SK-N-SH (cell line): ENCODE results near the gene GPX6. TPM values are rescaled to one million over a fixed set of nuclear protein-coding genes. Genes with fewer than 3 reads are reported as not detected.

Experiments
- CTCF ChIA-PET: fragments of 300-600, 350-600 bp; formaldehyde crosslinking; extraction: SDS; loops from one replicate; lab custom pipeline; 2021; lab: Yijun Ruan, JAX
- POLR2A ChIA-PET: fragments of 350-600 bp; sonication (Branson Sonifier 250); formaldehyde crosslinking; extraction: SDS; loops from one replicate; lab custom pipeline; 2020; ENCODE audit warnings: antibody characterized with exemption, inconsistent platforms; lab: Yijun Ruan, JAX
- DNase-seq: peaks from one replicate; pipeline ENCODE4 v3.0.0; 2012
- H2AFZ ChIP-seq: fragments of 200-600 bp; sonication (generic); 2 replicates; pipeline ENCODE4 v1.8.1; 2016; ENCODE audit warnings: antibody characterized with exemption, mild to moderate bottlenecking, low read depth
- H3F3A ChIP-seq: fragments of 200-600 bp; sonication (generic); replicated peaks from 2 replicates; pipeline ENCODE3; 2016; ENCODE audit warnings: antibody characterized with exemption, mild to moderate bottlenecking; ENCODE audit not compliant: insufficient read depth
- H3K27ac ChIP-seq, 2 experiments: fragments of 200-500 bp in 1 of 2; fragments of 200-600 bp in 1 of 2; sonication (Bioruptor generic) in 1 of 2; sonication (generic), shearing (Covaris generic) in 1 of 2; 2 replicates each; pipeline versions ENCODE4 v1.5.1 to v1.6.1; 2014 to 2016; ENCODE audit warnings: low read depth in 2 of 2, inconsistent platforms in 1 of 2, low read length in 1 of 2, mild to moderate bottlenecking in 1 of 2, mixed read lengths in 1 of 2
- H3K27me3 ChIP-seq: fragments of 200-600 bp; sonication (generic), shearing (Covaris generic); 2 replicates; pipeline ENCODE4 v1.6.1; 2016; ENCODE audit warnings: mixed run types; ENCODE audit not compliant: insufficient read depth
- H3K36me3 ChIP-seq, 2 experiments: fragments of 200-500 bp in 1 of 2; fragments of 200-600 bp in 1 of 2; sonication (Bioruptor generic) in 1 of 2; sonication (generic) in 1 of 2; replicated peaks in 1 of 2; 2 replicates each; pipeline versions ENCODE3 to v1.5.1; 2014 to 2016; ENCODE audit warnings: low read length in 1 of 2, mild to moderate bottlenecking in 1 of 2; ENCODE audit not compliant: insufficient read depth in 2 of 2, control insufficient read depth in 1 of 2
- H3K4me1 ChIP-seq, 2 experiments: fragments of 200-500 bp in 1 of 2; fragments of 200-600 bp in 1 of 2; sonication (Bioruptor generic) in 1 of 2; sonication (generic), shearing (Covaris generic) in 1 of 2; 2 replicates each; pipeline versions ENCODE4 v1.5.1 to v1.6.1; 2014 to 2016; ENCODE audit warnings: low read depth in 1 of 2, low read length in 1 of 2, mixed run types in 1 of 2; ENCODE audit not compliant: insufficient read depth in 2 of 2, control insufficient read depth in 1 of 2
- H3K4me2 ChIP-seq: fragments of 200-600 bp; sonication (generic), shearing (Covaris generic); 2 replicates; pipeline ENCODE4 v1.6.1; 2017; ENCODE audit warnings: mixed run types
- H3K4me3 ChIP-seq, 2 experiments: fragments of 200-500 bp in 1 of 2; fragments of 200-600 bp in 1 of 2; sonication (Bioruptor generic) in 1 of 2; sonication (generic), shearing (Covaris generic) in 1 of 2; 2 replicates each; pipeline versions ENCODE4 v1.5.1 to v1.8.1; 2014 to 2016; ENCODE audit warnings: low read depth in 2 of 2, inconsistent platforms in 1 of 2, low read length in 1 of 2, mild to moderate bottlenecking in 1 of 2, mixed read lengths in 1 of 2, moderate library complexity in 1 of 2
- H3K79me2 ChIP-seq: fragments of 200-600 bp; sonication (generic); 2 replicates; pipeline ENCODE4 v1.8.1; 2017; ENCODE audit warnings: mild to moderate bottlenecking; ENCODE audit not compliant: insufficient read depth
- H3K9ac ChIP-seq: fragments of 200-600 bp; sonication (generic); 2 replicates; pipeline ENCODE4 v1.6.1; 2017; ENCODE audit warnings: mixed run types
- H3K9me2 ChIP-seq: fragments of 200-600 bp; sonication (generic); 2 replicates; pipeline ENCODE4 v1.6.1; 2017; ENCODE audit warnings: mixed run types
- H3K9me3 ChIP-seq: fragments of 200-600 bp; sonication (generic); 2 replicates; pipeline ENCODE4 v1.6.1; 2017; ENCODE audit warnings: mixed run types, mild to moderate bottlenecking, moderate library complexity
- H4K20me1 ChIP-seq: fragments of 200-600 bp; sonication (generic); 2 replicates; pipeline ENCODE4 v1.6.1; 2017; ENCODE audit warnings: mild to moderate bottlenecking, mixed run types; ENCODE audit not compliant: insufficient read depth
- EP300 ChIP-seq, 2 experiments: IDR thresholded peaks; 2 replicates each; pipeline versions ENCODE4 v1.4.0 to v1.6.1; 2012; ENCODE audit warnings: borderline replicate concordance in 1 of 2, low read depth in 1 of 2, low read length in 1 of 2
- FOXJ3 ChIP-seq: sonication (generic); formaldehyde crosslinking; IDR thresholded peaks from 2 replicates; pipeline ENCODE4 v1.5.1; 2020; ENCODE audit warnings: mild to moderate bottlenecking, missing genetic modification reagents
- GABPA ChIP-seq: IDR thresholded peaks from 2 replicates; pipeline ENCODE4 v1.4.0; 2012; ENCODE audit warnings: low read depth, mild to moderate bottlenecking
- GATA2 ChIP-seq: sonication (generic); formaldehyde crosslinking; IDR thresholded peaks from 2 replicates; pipeline ENCODE4 v1.5.0; 2020; ENCODE audit warnings: mild to moderate bottlenecking, missing genetic modification reagents
- JUND ChIP-seq: IDR thresholded peaks from 2 replicates; pipeline ENCODE4 v1.4.0; 2012
- MEF2A ChIP-seq: IDR thresholded peaks from 2 replicates; pipeline ENCODE4 v1.4.0; 2012; ENCODE audit warnings: low read depth, borderline replicate concordance
- NRF1 ChIP-seq: IDR thresholded peaks from 2 replicates; pipeline ENCODE4 v1.6.1; 2012; ENCODE audit warnings: low read depth, mild to moderate bottlenecking, low read length
- POLR2AphosphoS5 ChIP-seq: IDR thresholded peaks from 2 replicates; pipeline ENCODE4 v1.6.1; 2012; ENCODE audit warnings: low read depth, low read length
- RCOR1 ChIP-seq: fragments of 150-350 bp; IDR thresholded peaks from 2 replicates; pipeline ENCODE4 v1.6.1; 2017; ENCODE audit warnings: antibody characterized with exemption, low read length
- RXRA ChIP-seq: IDR thresholded peaks from 2 replicates; pipeline ENCODE4 v1.4.0; 2012; ENCODE audit warnings: low read depth, mild to moderate bottlenecking, borderline replicate concordance
- SIN3A ChIP-seq: IDR thresholded peaks from 2 replicates; pipeline ENCODE4 v1.6.1; 2012; ENCODE audit warnings: low read depth, mild to moderate bottlenecking, low read length, moderate library complexity, borderline replicate concordance
- SMC3 ChIP-seq: IDR thresholded peaks from 2 replicates; pipeline ENCODE4 v1.6.1; 2012; ENCODE audit warnings: low read depth, low read length, improper control_type of control experiment
- TAF1 ChIP-seq: IDR thresholded peaks from 2 replicates; pipeline ENCODE4 v1.6.1; 2012; ENCODE audit warnings: low read depth, mild to moderate bottlenecking, low read length, moderate library complexity, borderline replicate concordance
- WGBS: methylation state at CpG from one replicate; pipeline ENCODE4 v1.1.6; 2017; ENCODE audit warnings: low lambda C conversion rate; 5-methylcytosine and 5-hydroxymethylcytosine counted together
- polyA plus RNA-seq, 3 experiments: library from polyadenylated mRNA; depleted of rRNA; stranded (reverse); fragments of >200 nt; gene quantifications; 2 replicates each; pipeline ENCODE4 v1.2.3, GENCODE V29; 2012
- TF ChIP-seq, protein P1 (sequence below): IDR thresholded peaks from 2 replicates; pipeline ENCODE4 v1.6.1; 2012; ENCODE audit warnings: mild to moderate bottlenecking, low read depth, low read length, moderate library complexity
- TF ChIP-seq, protein P2 (sequence below): IDR thresholded peaks from 2 replicates; pipeline ENCODE4 v1.4.0; 2012; ENCODE audit warnings: low read depth, borderline replicate concordance
- TF ChIP-seq, protein P3 (sequence below): fragments of 200-600 bp; sonication (generic); IDR thresholded peaks from 2 replicates; pipeline ENCODE4 v1.6.1; 2017; ENCODE audit warnings: antibody characterized with exemption, mild to moderate bottlenecking, moderate library complexity
- TF ChIP-seq, protein P4 (sequence below): IDR thresholded peaks from 2 replicates; pipeline ENCODE4 v1.4.0; 2012; ENCODE audit warnings: low read depth, borderline replicate concordance

Gene GPX6
- polyA plus RNA-seq, 1 of the 3 experiments (the other 2 are of a cell fraction): not detected

DNA sequence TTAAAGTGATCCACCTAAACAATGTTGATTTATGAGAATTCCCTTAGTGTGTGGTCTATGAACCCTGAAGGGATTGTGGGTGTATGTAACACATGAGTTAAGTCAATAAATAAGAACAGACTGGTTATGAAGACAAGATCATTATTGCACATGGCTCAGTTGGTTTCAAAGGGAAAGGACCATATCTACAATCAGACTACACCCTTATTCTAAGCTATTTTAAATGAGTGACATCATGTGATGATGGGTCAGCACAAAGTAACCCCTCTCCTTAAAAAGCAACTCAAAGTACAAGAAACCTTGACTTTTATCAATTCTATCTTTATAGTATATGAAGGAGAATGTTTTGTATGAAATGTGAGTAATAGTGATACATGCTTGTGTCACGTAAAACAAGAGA is 57.0 kb downstream of the GPX6 start:
- no peak overlapping the region for H3K4me3 ChIP-seq
- no peak for DNase-seq
- H2AFZ ChIP-seq: no peak overlapping the region
- ChIA-PET POLR2A (no interaction called here), CTCF (no interaction called here)
- no peaks in the 10 kb centered on the region for H4K20me1 ChIP-seq
- no peaks in the 10 kb centered on the region for H3K4me1 ChIP-seq
- H3K9me3 ChIP-seq: no peaks in the 10 kb centered on the region
- peaks cover 5% of the 10 kb centered on the region; the same call in 1 of the 2 replicates for H3K27me3 ChIP-seq
- H3K27ac ChIP-seq: no peak overlapping the region
- H3K36me3 ChIP-seq: no peaks in the 10 kb centered on the region
- H3F3A ChIP-seq: no peaks in the 10 kb centered on the region
- no peaks in the 10 kb centered on the region for H3K9me2 ChIP-seq
- no peak overlapping the region for H3K4me2 ChIP-seq
- H3K9ac ChIP-seq: no peak overlapping the region
- WGBS: 9% methylated on average over 1 of the region's 1 CpG
- no peak for TF ChIP-seq JUND
- no peak for TF ChIP-seq RCOR1
- TF ChIP-seq, protein P1, sequence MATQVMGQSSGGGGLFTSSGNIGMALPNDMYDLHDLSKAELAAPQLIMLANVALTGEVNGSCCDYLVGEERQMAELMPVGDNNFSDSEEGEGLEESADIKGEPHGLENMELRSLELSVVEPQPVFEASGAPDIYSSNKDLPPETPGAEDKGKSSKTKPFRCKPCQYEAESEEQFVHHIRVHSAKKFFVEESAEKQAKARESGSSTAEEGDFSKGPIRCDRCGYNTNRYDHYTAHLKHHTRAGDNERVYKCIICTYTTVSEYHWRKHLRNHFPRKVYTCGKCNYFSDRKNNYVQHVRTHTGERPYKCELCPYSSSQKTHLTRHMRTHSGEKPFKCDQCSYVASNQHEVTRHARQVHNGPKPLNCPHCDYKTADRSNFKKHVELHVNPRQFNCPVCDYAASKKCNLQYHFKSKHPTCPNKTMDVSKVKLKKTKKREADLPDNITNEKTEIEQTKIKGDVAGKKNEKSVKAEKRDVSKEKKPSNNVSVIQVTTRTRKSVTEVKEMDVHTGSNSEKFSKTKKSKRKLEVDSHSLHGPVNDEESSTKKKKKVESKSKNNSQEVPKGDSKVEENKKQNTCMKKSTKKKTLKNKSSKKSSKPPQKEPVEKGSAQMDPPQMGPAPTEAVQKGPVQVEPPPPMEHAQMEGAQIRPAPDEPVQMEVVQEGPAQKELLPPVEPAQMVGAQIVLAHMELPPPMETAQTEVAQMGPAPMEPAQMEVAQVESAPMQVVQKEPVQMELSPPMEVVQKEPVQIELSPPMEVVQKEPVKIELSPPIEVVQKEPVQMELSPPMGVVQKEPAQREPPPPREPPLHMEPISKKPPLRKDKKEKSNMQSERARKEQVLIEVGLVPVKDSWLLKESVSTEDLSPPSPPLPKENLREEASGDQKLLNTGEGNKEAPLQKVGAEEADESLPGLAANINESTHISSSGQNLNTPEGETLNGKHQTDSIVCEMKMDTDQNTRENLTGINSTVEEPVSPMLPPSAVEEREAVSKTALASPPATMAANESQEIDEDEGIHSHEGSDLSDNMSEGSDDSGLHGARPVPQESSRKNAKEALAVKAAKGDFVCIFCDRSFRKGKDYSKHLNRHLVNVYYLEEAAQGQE: no peak
- TF ChIP-seq EP300 (IDR thresholded peaks at IDR 0.05; ENCODE audit: borderline replicate concordance in 1 of 2, low read depth in 1 of 2, low read length in 1 of 2): no peak
- TF ChIP-seq, protein P2, sequence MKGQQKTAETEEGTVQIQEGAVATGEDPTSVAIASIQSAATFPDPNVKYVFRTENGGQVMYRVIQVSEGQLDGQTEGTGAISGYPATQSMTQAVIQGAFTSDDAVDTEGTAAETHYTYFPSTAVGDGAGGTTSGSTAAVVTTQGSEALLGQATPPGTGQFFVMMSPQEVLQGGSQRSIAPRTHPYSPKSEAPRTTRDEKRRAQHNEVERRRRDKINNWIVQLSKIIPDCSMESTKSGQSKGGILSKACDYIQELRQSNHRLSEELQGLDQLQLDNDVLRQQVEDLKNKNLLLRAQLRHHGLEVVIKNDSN: no peak
- TF ChIP-seq TAF1: no peak
- TF ChIP-seq GATA2 (CRISPR knock-in tag): no peak
- TF ChIP-seq MEF2A: no peak
- TF ChIP-seq, protein P3, sequence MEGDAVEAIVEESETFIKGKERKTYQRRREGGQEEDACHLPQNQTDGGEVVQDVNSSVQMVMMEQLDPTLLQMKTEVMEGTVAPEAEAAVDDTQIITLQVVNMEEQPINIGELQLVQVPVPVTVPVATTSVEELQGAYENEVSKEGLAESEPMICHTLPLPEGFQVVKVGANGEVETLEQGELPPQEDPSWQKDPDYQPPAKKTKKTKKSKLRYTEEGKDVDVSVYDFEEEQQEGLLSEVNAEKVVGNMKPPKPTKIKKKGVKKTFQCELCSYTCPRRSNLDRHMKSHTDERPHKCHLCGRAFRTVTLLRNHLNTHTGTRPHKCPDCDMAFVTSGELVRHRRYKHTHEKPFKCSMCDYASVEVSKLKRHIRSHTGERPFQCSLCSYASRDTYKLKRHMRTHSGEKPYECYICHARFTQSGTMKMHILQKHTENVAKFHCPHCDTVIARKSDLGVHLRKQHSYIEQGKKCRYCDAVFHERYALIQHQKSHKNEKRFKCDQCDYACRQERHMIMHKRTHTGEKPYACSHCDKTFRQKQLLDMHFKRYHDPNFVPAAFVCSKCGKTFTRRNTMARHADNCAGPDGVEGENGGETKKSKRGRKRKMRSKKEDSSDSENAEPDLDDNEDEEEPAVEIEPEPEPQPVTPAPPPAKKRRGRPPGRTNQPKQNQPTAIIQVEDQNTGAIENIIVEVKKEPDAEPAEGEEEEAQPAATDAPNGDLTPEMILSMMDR: no peak
- TF ChIP-seq FOXJ3 (CRISPR knock-in tag): no peak
- no peak for TF ChIP-seq GABPA
- no peak for TF ChIP-seq POLR2AphosphoS5
- TF ChIP-seq SMC3: no peak
- no peak for TF ChIP-seq RXRA
- TF ChIP-seq NRF1: no peak
- no peak for TF ChIP-seq SIN3A
- TF ChIP-seq, protein P4, sequence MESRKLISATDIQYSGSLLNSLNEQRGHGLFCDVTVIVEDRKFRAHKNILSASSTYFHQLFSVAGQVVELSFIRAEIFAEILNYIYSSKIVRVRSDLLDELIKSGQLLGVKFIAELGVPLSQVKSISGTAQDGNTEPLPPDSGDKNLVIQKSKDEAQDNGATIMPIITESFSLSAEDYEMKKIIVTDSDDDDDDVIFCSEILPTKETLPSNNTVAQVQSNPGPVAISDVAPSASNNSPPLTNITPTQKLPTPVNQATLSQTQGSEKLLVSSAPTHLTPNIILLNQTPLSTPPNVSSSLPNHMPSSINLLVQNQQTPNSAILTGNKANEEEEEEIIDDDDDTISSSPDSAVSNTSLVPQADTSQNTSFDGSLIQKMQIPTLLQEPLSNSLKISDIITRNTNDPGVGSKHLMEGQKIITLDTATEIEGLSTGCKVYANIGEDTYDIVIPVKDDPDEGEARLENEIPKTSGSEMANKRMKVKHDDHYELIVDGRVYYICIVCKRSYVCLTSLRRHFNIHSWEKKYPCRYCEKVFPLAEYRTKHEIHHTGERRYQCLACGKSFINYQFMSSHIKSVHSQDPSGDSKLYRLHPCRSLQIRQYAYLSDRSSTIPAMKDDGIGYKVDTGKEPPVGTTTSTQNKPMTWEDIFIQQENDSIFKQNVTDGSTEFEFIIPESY: no peak
- no peaks in the 10 kb centered on the region for H3K79me2 ChIP-seq

Other genes with a start within 250 kb of the GPX6 start
- gene ZSCAN26, start 248.7 kb downstream of the GPX6 start, polyA plus RNA-seq (2012; rRNA removed): 11.0 and 14.0 TPM in 2 replicates
- 2.5 and 2.7 TPM in 2 replicates for gene PGBD1, start 234.2 kb downstream of the GPX6 start, polyA plus RNA-seq (2012; rRNA removed)
- gene ZSCAN31, start 179.6 kb downstream of the GPX6 start, polyA plus RNA-seq (2012; rRNA removed): 1.9 and 2.1 TPM in 2 replicates
- 2.6 and 3.0 TPM in 2 replicates for gene ZKSCAN3, start 165.8 kb downstream of the GPX6 start, polyA plus RNA-seq (2012; rRNA removed)
- gene ZSCAN12, start 116.0 kb downstream of the GPX6 start, polyA plus RNA-seq (2012; rRNA removed): 1.6 and 2.5 TPM in 2 replicates
- gene ZSCAN23, start 72.3 kb downstream of the GPX6 start, polyA plus RNA-seq (2012; rRNA removed): 2.0 and 2.1 TPM in 2 replicates
- gene GPX5, start 10.1 kb upstream of the GPX6 start, polyA plus RNA-seq (2012; rRNA removed): not detected in 2 replicates